Gastroesophageal sphincter (tissue), 4 donors: ENCODE data around the gene CPA4. TPM values are rescaled to one million over a fixed set of nuclear protein-coding genes. Genes with fewer than 3 reads are reported as not detected.

Experiments
- ATAC-seq: fragments of 150-250 bp; one replicate; pipeline ENCODE4 v1.9.1; 2016; ENCODE audit warnings: mild to moderate bottlenecking, moderate library complexity
- H3K27ac ChIP-seq, 4 donors: fragments of 200-600 bp; sonication (generic) in 3 of 4; 1 replicate in 3 of 4; 2 replicates in 1 of 4; pipeline ENCODE4 v1.5.1; 2016 to 2019
- H3K27me3 ChIP-seq: fragments of 200-600 bp; sonication (generic); one replicate; pipeline ENCODE4 v1.5.1; 2019
- H3K36me3 ChIP-seq, 2 donors: fragments of 200-600 bp; sonication (generic); one replicate each; pipeline ENCODE4 v1.5.1; 2019; ENCODE audit warnings: control low read depth in 1 of 2
- H3K4me1 ChIP-seq, 3 donors: fragments of 200-600 bp; sonication (generic); 1 replicate in 2 of 3; 2 replicates in 1 of 3; pipeline ENCODE4 v1.5.1; 2016 to 2019; ENCODE audit warnings: control low read depth in 2 of 3
- H3K4me3 ChIP-seq, 2 donors: fragments of 200-600 bp; sonication (generic); one replicate each; pipeline ENCODE4 v1.5.1; 2019; ENCODE audit warnings: mild to moderate bottlenecking in 1 of 2, moderate library complexity in 1 of 2
- H3K9me3 ChIP-seq, 3 donors: fragments of 200-600 bp; sonication (generic); one replicate each; pipeline ENCODE4 v1.5.1; 2017 to 2019; ENCODE audit warnings: control low read depth in 2 of 3
- CTCF ChIP-seq, 4 experiments: fragments of 200-600 bp in 2 of 4; fragments of 450-650 bp in 2 of 4; sonication (generic) in 1 of 4; IDR thresholded peaks; one replicate each; pipeline ENCODE4 v1.5.1; 2017 to 2019; ENCODE audit warnings: antibody characterized with exemption in 4 of 4, mild to moderate bottlenecking in 2 of 4, moderate library complexity in 2 of 4
- EP300 ChIP-seq: sonication (generic); formaldehyde crosslinking; IDR thresholded peaks from one replicate; pipeline ENCODE4 v1.6.1; 2017; ENCODE audit warnings: antibody characterized with exemption, mild to moderate bottlenecking
- POLR2A ChIP-seq, 2 donors: fragments of 450-650 bp; IDR thresholded peaks; one replicate each; pipeline ENCODE4 v1.6.1; 2017; ENCODE audit warnings: antibody characterized with exemption in 2 of 2, mild to moderate bottlenecking in 2 of 2, moderate library complexity in 1 of 2
- POLR2AphosphoS5 ChIP-seq: sonication (generic); formaldehyde crosslinking; IDR thresholded peaks from one replicate; pipeline ENCODE4 v1.6.1; 2017; ENCODE audit warnings: antibody characterized with exemption
- WGBS, 2 donors: methylation state at CpG; one replicate each; pipeline ENCODE4 v1.1.5; 2018; ENCODE audit warnings: low coverage in 1 of 2; 5-methylcytosine and 5-hydroxymethylcytosine counted together
- total RNA-seq, 4 donors: library from RNA; depleted of rRNA; stranded (reverse); fragments of >200 nt; gene quantifications; one replicate each; pipeline ENCODE4 v1.1.0, GENCODE V29; 2016

The CPA4 gene
- total RNA-seq, 4 donors from 2014 or later, result 0.93 TPM; not detected in 3

GRCh38 chr7:130367836-130368746, 75.1 kb downstream of the CPA4 start:
- 81 to 100% methylated on average over 1 to 4 of the region's 19 CpGs for WGBS, 2 donors
- no peak overlapping the region for H3K27ac ChIP-seq
- TF ChIP-seq EP300 (no peak), CTCF (IDR thresholded peaks at IDR 0.05) (no peak)
- H3K4me1 ChIP-seq, result peaks cover 0 to 45% (median 7%) of the 10 kb centered on the region in 3 donors
- no peaks in the 10 kb centered on the region for H3K27me3 ChIP-seq
- no peak overlapping the region for H3K4me3 ChIP-seq
- no peaks in the 10 kb centered on the region for H3K36me3 ChIP-seq
- H3K9me3 ChIP-seq, result no peaks in the 10 kb centered on the region
- no peak for ATAC-seq

GRCh38 chr7:130369110-130369711, 76.2 kb downstream of the CPA4 start:
- 43 to 53% methylated on average over 5 to 9 of the region's 10 CpGs for WGBS, 2 donors
- H3K4me1 ChIP-seq, result peaks cover 0 to 56% (median 17%) of the 10 kb centered on the region in 3 donors

GRCh38 chr7:130369831-130370550, 77.0 kb downstream of the CPA4 start:
- WGBS, 2 donors, result 43 to 77% methylated on average over 3 of the region's 3 CpGs
- Histone ChIP-seq H3K36me3 (no peaks in the 10 kb centered on the region), H3K4me3 (no peak overlapping the region), H3K27ac (no peak overlapping the region), H3K4me1 (peaks cover 0 to 61% (median 17%) of the 10 kb centered on the region in 3 donors), H3K27me3 (no peaks in the 10 kb centered on the region), H3K9me3 (no peaks in the 10 kb centered on the region)
- TF ChIP-seq CTCF (IDR thresholded peaks at IDR 0.05) (no peak), EP300 (no peak), POLR2A (IDR thresholded peaks at IDR 0.05) (no peak), POLR2AphosphoS5 (no peak)
- no peak for ATAC-seq

More at GRCh38 chr7:130369110-130369711, 76.2 kb downstream of the CPA4 start:
- no peaks in the 10 kb centered on the region for H3K27me3 ChIP-seq
- TF ChIP-seq CTCF (IDR thresholded peaks at IDR 0.05) (no peak), POLR2A (IDR thresholded peaks at IDR 0.05) (no peak), POLR2AphosphoS5 (peak; percentile 36), EP300 (no peak)
- no peak overlapping the region for H3K27ac ChIP-seq
- H3K4me3 ChIP-seq, result no peak overlapping the region
- H3K9me3 ChIP-seq, result no peaks in the 10 kb centered on the region
- no peak for ATAC-seq
- no peaks in the 10 kb centered on the region for H3K36me3 ChIP-seq

GRCh38 chr7:130371046-130371445, 78.1 kb downstream of the CPA4 start:
- H3K27me3 ChIP-seq, result no peaks in the 10 kb centered on the region
- no peak for ATAC-seq
- peak overlapping the region in 3 of 4 donors; percentile 18 to 85 (median 50) for H3K27ac ChIP-seq
- WGBS, 2 donors, result no CpG with 5 or more reads among the region's 3 CpGs
- H3K9me3 ChIP-seq, result no peaks in the 10 kb centered on the region
- TF ChIP-seq POLR2A (IDR thresholded peaks at IDR 0.05) (no peak), EP300 (no peak), CTCF (IDR thresholded peaks at IDR 0.05) (no peak), POLR2AphosphoS5 (peak; percentile 56)
- H3K36me3 ChIP-seq, result no peaks in the 10 kb centered on the region
- peaks cover 0 to 61% (median 17%) of the 10 kb centered on the region in 3 donors for H3K4me1 ChIP-seq
- H3K4me3 ChIP-seq, result no peak overlapping the region
